PFSK-1 (cell line): ENCODE data around the gene DUOX2.

Experiments
- FOXP2 ChIP-seq: optimal IDR thresholded peaks from 2 replicates; pipeline ENCODE3; 2011; ENCODE audit warnings: borderline replicate concordance, control low read depth, inconsistent platforms; ENCODE audit not compliant: insufficient read depth; ENCODE audit errors: extremely low read length, extremely low read depth
- POLR2AphosphoS5 ChIP-seq: IDR thresholded peaks from 2 replicates; pipeline ENCODE4 v1.6.1; 2012; ENCODE audit warnings: low read depth, mild to moderate bottlenecking, control low read depth, low read length, moderate library complexity
- REST ChIP-seq, 2 experiments: IDR thresholded peaks; 2 replicates each; pipeline versions ENCODE4 v1.6.1 to v1.8.0; 2011 to 2012; ENCODE audit warnings: low read depth in 2 of 2, low read length in 2 of 2, control low read depth in 1 of 2, inconsistent platforms in 1 of 2, mild to moderate bottlenecking in 1 of 2, moderate library complexity in 1 of 2; ENCODE audit not compliant: insufficient read depth in 1 of 2
- SIN3A ChIP-seq: IDR thresholded peaks from 2 replicates; pipeline ENCODE4 v1.6.1; 2012; ENCODE audit warnings: mild to moderate bottlenecking, low read length, moderate library complexity, borderline replicate concordance; ENCODE audit not compliant: insufficient read depth
- TAF1 ChIP-seq: IDR thresholded peaks from 2 replicates; pipeline ENCODE4 v1.6.1; 2012; ENCODE audit warnings: low read length, control low read depth, borderline replicate concordance; ENCODE audit not compliant: insufficient read depth

DUOX2 gene

GRCh38 chr15:45089712-45090373 is 24.1 kb downstream of the DUOX2 start:
- no peak for TF ChIP-seq SIN3A
- TF ChIP-seq POLR2AphosphoS5: no peak
- no peak for TF ChIP-seq REST (IDR thresholded peaks at IDR 0.05; ENCODE audit: insufficient read depth in 1 of 2, low read depth in 2 of 2, low read length in 2 of 2)
- no peak for TF ChIP-seq FOXP2
- TF ChIP-seq TAF1: no peak

GRCh38 chr15:45088801-45089711 is 24.9 kb downstream of the DUOX2 start:
- TF ChIP-seq POLR2AphosphoS5 (no peak), FOXP2 (no peak), TAF1 (no peak), REST (IDR thresholded peaks at IDR 0.05; ENCODE audit: insufficient read depth in 1 of 2, low read depth in 2 of 2, low read length in 2 of 2) (no peak), SIN3A (no peak)

GRCh38 chr15:45087513-45087912 is 26.5 kb downstream of the DUOX2 start:
- TF ChIP-seq POLR2AphosphoS5: no peak
- no peak for TF ChIP-seq FOXP2
- no peak for TF ChIP-seq SIN3A
- no peak for TF ChIP-seq REST (IDR thresholded peaks at IDR 0.05; ENCODE audit: insufficient read depth in 1 of 2, low read depth in 2 of 2, low read length in 2 of 2)
- no peak for TF ChIP-seq TAF1

- no peak for TF ChIP-seq SIN3A
- TF ChIP-seq FOXP2: no peak
- TF ChIP-seq TAF1: no peak
- TF ChIP-seq POLR2AphosphoS5: no peak
- no peak for TF ChIP-seq REST (IDR thresholded peaks at IDR 0.05; ENCODE audit: insufficient read depth in 1 of 2, low read depth in 2 of 2, low read length in 2 of 2)
Observed at GRCh38 chr15:45084163-45084562, 29.8 kb downstream of the DUOX2 start.
